ENCODE results near the gene CHIC2.
"Not testable (repeated sequence)": the region's sequence is repeated elsewhere in the genome, so short reads cannot be mapped to it uniquely, and the experiment has no call there.

The CHIC2 gene

DNA sequence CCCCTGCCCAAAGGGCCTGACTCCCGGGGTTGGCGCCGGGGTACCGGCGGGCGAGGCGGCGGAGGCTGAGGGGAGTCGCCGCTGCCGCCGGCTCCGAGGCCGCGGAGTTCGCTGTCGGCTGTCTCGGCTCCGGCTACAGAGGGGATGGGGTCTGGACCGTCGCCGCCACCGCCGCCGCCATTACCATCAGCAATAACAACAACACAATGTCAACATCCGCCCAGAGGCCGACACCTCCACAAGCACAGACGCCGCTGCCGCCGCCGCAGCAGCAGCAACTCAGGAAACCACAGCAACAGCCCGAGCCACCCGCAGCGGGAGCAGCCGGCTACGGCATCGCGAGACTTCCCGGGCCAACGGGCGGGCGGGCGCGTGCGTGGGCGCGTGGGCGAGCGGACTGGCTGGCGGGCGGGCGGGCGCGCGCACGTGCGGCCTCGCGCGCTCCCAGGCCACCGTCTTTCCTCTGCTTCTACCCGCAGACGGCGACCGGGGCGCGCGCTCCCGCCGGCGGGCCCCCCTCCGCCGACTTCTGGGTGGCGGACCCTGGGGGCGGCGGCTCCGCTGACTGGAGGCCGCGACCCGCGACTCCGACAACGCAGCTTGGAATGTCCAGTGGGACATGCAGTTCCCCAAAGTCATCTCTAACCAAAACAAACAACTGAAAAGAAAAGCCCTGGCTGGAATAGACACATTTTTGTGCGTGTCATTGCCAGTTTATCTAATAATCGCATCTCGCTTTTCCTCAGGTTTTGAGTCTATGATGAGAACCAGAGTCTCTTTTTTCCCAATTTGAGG is at the start of gene CHIC2:
CHIC2 (minus strand) TSS at position 289 of the 795 bp plus-strand sequence. CDS start 305 bp downstream, outside the sequence.
- peak; percentile 93 for DNase-seq

DNA sequence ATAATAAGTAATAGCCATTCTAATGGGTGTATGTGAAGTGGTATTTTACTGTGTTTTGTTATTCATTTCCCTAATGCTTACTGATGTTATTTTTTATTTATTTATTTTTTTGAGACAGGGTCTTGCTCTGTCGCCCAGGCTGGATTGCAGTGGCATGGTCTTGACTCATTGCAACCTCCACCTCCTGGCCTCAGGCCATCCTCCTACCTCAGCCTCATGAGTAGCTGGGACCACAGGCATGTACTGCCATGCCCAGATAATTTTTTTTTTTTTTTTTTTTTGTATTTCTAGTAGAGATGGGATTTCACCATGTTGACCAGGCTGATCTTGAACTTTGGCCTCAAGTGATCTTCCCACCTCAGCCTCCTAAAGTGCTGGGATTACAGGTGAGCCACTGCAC is 48.8 kb upstream of the CHIC2 start:
- not testable (repeated sequence) for DNase-seq

DNA sequence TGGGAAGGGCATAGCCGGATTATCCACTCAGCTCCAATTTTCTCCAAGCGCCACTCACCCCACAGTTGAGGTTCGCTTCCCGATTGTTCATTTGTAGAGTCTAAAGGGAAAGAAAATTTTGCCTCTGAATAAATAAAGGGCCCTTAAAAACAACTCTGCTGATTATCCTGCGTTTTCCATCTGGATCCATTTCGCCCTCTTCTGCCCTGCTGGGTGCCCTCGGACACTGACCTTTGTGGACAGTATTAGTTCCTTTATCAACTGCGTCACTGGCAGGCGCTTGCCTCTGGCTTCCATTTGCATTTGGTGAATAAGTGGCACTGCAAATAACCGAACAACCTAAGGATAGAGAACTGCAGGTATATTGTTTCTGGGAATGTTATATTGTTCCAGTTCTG is 45.6 kb upstream of the CHIC2 start:
- DNase-seq = no peak

DNA sequence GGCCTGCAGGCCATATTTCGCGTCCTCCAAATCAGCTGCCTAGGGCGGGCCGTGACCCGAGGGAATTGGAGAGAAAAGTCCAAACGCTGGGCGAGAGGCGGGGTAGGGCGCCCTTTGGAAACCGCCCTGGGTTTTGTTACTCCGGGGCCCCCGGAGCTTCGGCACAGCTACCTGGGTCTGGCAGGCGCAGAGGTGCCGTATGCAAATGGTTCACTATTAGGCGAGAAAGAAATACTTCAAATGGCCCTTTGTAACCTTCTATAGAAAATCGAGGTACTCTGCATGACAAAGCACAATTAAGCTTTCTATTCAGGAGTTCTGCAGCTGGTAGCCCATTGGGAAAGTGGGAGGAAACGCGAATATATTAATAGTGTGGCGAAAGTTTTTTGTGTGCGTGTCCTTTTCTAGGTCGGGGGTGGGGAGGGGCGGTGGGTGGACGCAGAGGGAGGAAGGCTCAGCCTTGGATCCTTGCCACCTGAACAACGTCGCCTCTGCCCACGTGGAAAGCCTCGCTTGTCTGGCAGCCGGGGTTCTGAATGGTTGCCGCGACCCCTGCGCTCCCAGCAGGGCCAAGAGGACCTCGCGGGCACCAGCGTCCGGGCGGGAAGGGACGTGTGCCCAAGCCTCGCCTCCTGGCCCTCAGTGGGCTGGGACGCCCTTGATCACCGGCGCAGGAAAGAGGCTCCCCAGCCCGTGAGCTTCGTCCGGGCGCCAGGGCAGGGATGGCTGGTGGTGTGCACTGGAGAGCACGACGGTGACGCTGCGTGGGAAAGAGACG is 45.0 kb upstream of the CHIC2 start:
- no peak for DNase-seq

DNA sequence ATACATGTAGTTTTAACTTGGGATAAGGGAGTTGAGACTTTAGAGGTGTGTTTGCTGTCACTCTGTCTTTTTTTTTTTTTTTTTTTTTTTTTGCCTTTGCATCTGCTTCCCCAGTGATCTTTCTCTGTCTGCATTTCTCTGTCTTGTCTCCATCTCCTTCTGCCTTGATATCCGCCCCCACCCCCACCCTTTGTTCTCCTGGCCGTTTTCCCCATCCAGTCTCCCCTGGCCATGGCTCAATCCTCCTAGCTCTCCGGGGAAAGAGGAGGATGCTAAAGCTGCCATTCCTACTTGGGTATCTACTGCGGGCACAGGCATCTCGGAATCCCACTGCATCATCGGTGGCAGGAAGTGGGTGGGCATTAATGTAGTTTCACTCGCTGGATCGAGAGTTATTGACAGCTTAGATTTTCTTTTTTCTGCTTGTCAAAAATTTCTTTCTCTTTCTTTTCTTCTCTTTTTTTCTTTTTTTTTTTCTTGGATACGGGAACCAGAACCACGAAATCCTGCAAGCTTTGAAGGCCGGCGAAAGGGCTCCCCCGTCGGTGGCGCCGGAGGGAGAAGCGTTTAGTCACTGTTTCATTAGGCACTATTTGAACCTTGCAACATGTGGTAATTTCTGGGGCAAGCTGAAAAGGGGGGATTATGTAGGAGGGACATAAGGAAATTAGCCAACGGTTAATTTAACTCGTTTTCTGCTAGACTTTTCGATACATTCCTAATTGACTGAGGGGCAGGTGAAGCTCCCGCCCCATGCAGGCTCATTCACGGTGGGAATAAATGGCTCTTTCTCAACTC is 43.7 kb upstream of the CHIC2 start:
- DNase-seq = no peak

- no peak for DNase-seq
These were observed 40.5 kb upstream of the CHIC2 start for GRCh38 chr4:54104907-54105306.

GRCh38 chr4:54103190-54103574 is 38.8 kb upstream of the CHIC2 start:
- DNase-seq = no peak

GRCh38 chr4:54102531-54103106 is 38.2 kb upstream of the CHIC2 start:
- DNase-seq = no peak

DNA sequence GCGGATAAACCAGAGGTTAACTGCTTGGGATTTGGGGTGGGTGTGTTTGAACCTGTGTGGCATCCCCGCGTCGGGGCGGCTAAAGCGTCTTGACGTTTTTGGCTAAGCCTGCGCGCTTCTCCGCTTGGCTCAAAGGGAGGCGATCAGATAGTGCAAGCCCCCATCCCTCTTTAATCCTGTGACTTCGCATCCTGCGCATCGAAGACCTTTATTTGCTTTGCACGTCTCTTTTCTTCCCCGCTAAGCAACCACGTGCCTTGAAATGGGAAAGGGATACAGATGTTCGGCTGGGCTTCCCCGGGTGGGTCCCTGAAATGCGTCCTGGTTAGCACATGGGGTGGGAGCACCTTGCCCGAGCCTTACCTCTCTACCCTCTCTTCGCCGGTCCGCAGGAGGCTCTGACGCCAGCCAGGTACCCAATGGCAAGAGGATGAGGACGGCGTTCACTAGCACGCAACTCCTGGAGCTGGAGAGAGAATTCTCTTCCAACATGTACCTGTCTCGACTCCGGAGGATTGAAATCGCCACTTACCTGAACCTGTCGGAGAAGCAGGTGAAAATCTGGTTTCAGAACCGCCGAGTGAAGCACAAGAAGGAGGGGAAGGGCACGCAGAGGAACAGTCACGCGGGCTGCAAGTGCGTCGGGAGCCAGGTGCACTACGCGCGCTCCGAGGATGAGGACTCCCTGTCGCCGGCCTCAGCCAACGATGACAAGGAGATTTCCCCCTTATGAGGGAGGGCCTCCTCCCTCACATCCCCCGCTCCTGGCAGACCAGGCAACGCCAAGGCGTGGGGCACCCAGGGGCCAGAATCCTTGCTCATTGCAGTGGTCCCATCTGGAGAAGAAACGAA is 37.0 kb upstream of the CHIC2 start:
- no peak for DNase-seq

DNA sequence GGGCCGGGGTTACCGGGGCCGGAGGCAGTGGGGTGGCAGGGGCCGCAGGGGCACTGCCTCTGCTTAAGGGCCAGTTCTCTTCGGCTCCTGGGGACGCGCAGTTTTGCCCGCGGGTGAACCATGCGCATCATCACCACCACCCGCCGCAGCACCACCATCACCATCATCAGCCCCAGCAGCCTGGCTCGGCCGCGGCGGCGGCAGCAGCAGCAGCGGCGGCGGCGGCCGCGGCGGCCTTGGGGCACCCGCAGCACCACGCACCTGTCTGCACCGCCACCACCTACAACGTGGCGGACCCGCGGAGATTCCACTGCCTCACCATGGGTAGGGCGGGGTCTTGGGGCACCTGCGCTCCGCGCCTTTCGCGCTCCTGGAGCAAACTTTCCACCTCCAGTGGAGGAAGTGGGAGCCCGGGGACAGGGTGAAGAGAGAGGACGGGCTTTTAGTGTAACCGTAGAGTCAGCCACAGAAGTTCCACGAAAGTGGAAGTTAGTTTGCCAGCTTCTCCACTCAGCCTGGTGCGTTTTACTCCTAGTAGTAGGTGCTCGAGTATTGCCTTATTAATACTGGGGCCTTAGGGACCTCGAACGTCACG is 36.3 kb upstream of the CHIC2 start:
- no peak for DNase-seq

GRCh38 chr4:54099748-54100574 is 35.6 kb upstream of the CHIC2 start, which contains the start of gene GSX2:
TSS of gene GSX2 (plus strand) at chr4:54100163. CDS start at chr4:54100345, 182 bp downstream.
- DNase-seq = no peak

DNA sequence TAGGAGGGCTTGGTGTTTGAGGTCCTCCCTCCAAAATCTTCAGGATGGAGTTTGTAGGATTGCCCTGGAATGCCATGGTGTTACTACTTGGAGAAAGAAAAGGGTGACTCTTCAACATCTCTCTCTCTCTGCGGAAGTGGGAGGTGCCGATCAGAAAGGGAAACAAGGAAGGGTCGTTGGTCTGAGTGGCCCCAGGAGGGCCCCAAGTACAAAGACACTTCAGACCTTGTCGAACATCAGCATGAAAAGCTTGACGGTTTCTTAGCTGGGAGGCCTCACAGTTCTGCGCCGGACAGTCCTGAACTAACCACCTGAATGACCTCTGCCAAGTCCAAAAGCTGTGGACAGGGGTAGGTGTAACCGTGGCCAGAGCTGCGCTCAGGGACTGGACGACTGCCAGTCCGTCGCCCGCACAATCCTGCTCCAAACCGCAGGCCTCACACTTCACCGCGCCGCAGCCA is 34.9 kb upstream of the CHIC2 start:
- no peak for DNase-seq

DNA sequence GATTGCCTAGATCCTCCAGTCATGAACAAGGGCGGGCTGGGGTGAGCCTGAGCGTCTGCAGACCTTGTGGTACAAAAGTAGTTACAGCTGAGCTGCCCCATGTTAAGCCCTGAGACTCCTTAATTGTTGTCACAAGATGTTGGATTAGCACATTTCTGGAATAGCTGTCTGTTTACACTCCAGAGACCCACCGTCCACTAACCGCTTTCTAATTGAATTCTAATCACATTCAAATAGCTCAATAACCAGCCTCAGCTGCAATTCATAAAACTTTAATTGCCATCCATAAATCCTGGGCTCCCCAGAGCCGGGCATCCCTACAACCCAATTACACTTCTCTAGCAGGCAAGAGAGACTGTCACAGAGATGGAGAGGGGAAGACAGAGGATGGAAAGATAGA is 34.0 kb upstream of the CHIC2 start:
- no peak for DNase-seq

- no peak for DNase-seq
These were observed 32.7 kb upstream of the CHIC2 start for GRCh38 chr4:54097152-54097551.

DNA sequence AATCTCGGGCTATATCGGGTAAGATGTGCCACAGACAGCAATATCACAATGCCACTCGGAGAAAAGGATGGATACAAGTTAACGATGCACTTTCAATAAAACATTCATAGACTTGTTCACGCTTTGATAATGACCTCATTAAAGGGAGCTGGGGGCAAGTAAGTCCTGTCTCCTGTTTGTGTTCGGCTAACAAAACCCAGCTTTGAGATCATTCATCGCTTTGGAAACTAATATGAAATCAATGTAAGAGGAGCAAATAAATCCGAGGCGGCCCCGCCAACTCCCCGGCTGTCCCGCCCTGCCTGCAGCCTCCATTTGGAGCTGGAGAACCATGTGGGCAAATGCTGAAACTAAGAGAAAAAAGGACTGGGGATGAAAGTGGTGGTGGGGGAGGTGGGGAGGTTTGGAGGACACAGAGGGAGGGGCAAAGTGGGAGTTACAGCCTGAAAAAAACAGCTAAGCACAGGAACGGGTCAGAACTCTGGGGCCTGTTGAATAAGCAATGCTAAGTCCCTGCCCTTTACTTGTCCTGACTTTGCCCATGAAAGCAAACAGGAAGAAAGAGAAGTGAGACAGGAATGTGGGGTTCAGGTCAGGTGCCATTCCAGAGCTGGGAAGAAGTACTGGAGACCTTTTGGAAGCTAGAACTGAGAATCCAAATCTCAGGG is 32.0 kb upstream of the CHIC2 start:
- DNase-seq = no peak

GRCh38 chr4:54095110-54095825 is 30.9 kb upstream of the CHIC2 start:
- DNase-seq = no peak

DNA sequence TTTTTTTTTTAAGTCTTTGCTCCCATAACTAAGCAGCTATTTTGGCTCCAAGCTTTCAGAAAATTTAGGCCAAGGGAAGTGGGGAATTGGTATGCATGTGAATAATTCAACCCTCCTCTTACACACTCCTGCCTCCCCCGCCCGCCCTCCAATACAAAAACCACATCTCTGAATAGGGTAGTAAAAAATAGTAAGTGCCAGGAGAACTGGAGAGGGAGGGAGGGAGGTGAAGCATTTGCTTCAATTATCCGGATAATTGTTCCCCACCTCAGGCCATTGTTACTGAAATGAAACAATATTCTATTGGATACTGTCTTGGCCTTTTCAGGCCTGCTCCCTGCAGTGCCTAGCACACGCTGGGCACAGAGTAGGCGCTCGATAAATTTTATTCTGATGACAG is 30.0 kb upstream of the CHIC2 start:
- no peak for DNase-seq

DNA sequence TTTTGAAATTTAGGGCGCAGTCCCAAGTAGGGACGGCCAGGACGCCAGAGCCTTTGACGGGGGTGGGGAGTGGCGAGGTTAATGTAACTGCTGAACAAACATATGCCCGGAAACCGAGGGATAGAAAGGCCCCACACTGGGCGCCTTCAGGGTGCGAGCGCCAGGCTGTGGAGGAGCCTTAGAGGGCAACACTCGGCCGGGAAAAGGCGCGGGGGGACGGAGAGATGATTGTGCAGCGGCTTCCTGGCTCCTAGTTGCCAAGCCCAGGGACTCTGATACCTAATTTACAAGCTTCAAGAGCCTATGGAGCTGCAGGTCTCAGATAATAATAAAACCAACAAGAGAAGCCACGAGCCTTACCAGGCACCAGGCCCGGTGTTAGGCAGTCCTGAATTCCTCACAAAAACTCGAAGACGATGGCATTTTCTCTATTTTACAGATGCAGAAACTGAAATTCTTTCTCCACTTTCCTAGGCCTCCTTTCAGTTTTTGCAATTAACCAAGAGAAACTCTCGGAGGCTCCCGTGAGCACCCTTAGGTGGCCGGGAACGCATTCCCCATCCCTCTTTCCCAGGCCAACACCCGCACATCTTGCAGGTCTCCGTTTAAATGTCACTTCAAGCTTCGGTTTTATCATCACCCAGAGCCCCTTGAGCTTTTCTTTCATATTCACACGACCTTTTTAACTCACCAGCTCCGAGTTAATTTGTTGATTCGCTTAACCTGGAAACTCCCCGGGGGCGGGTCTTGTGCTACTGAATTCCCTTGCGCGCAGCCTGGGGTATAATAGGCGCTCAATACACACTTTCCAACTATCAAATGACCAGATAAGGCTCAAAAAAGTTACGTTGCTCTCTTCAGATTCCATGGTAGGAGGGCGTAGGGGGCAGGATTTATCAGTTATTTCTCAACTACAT is 29.2 kb upstream of the CHIC2 start:
- DNase-seq = no peak
